Activated effector memory CD4-positive, alpha-beta T cell treated with anti-CD3 and anti-CD28 coated beads, Interleukin-2, amount 50 U/mL, for 16 hours (primary cell): Measurements from ENCODE around the gene NMRK1.
A peak's percentile ranks its signal among the peaks of the same experiment; 100 is the strongest.

Experiments
- DNase-seq: peaks from one replicate; pipeline ENCODE4 v3.0.0-alpha.2; 2020

NMRK1 gene

GRCh38 chr9:75087824-75088645, at the start of gene NMRK1, which contains the start of gene OSTF1:
TSS of gene NMRK1 (minus strand) at chr9:75088155. CDS start at chr9:75083115, 5,040 bp downstream.
TSS of gene OSTF1 (plus strand) at chr9:75088514. CDS start at chr9:75088693, 179 bp downstream.
- peak; percentile 97 for DNase-seq

GRCh38 chr9:75134495-75134894, 46.5 kb upstream of the NMRK1 start:
- DNase-seq = no peak

- DNase-seq = no peak
These were observed 45.4 kb upstream of the NMRK1 start for GRCh38 chr9:75133396-75133795.

- no peak for DNase-seq
These were observed 44.3 kb upstream of the NMRK1 start for GRCh38 chr9:75132244-75132643.

- no peak for DNase-seq
These were observed 43.7 kb upstream of the NMRK1 start for GRCh38 chr9:75131700-75132099.

GRCh38 chr9:75130621-75131230, 42.8 kb upstream of the NMRK1 start:
- DNase-seq = no peak

GRCh38 chr9:75130172-75130571, 42.2 kb upstream of the NMRK1 start:
- DNase-seq = no peak

GRCh38 chr9:75128535-75128934, 40.6 kb upstream of the NMRK1 start:
- no peak for DNase-seq

GRCh38 chr9:75123696-75124095, 35.7 kb upstream of the NMRK1 start:
- no peak for DNase-seq

- DNase-seq = no peak
These were observed 34.1 kb upstream of the NMRK1 start for GRCh38 chr9:75121914-75122558.

- DNase-seq = no peak
These were observed 32.7 kb upstream of the NMRK1 start for GRCh38 chr9:75120686-75121085.

- DNase-seq = no peak
These were observed 29.6 kb upstream of the NMRK1 start for GRCh38 chr9:75117564-75117963.

- no peak for DNase-seq
These were observed 28.4 kb upstream of the NMRK1 start for GRCh38 chr9:75116306-75116705.

GRCh38 chr9:75112789-75113188, 24.8 kb upstream of the NMRK1 start:
- DNase-seq = no peak

- no peak for DNase-seq
These were observed 23.2 kb upstream of the NMRK1 start for GRCh38 chr9:75111019-75111622.

GRCh38 chr9:75109210-75109839, 21.4 kb upstream of the NMRK1 start:
- no peak for DNase-seq

- DNase-seq = peak; percentile 73
These were observed 20.6 kb upstream of the NMRK1 start for GRCh38 chr9:75108571-75108970.

- no peak for DNase-seq
These were observed 18.9 kb upstream of the NMRK1 start for GRCh38 chr9:75106857-75107256.

- DNase-seq = no peak
These were observed 17.9 kb upstream of the NMRK1 start for GRCh38 chr9:75105841-75106240.

- DNase-seq = no peak
These were observed 17.1 kb upstream of the NMRK1 start for GRCh38 chr9:75105019-75105540.

GRCh38 chr9:75104607-75105006, 16.7 kb upstream of the NMRK1 start:
- no peak for DNase-seq

GRCh38 chr9:75102177-75102790, 14.3 kb upstream of the NMRK1 start:
- no peak for DNase-seq
